Smooth muscle cell (in vitro differentiated cells): ENCODE data around the gene RNF123. TPM values are rescaled to one million over a fixed set of nuclear protein-coding genes. Genes with fewer than 3 reads are reported as not detected.

Experiments
- DNase-seq: peaks from one replicate; lab custom pipeline; 2025; ENCODE audit not compliant: unreplicated experiment; lab: John Stamatoyannopoulos, UW
- H2AFZ ChIP-seq: fragments of 200-600 bp; sonication (generic); 2 replicates; pipeline ENCODE4 v1.6.0; 2016; ENCODE audit warnings: antibody characterized with exemption, low read depth, mild to moderate bottlenecking
- H3F3A ChIP-seq: fragments of 200-600 bp; sonication (generic); 2 replicates; pipeline ENCODE4 v1.6.0; 2017; ENCODE audit warnings: antibody characterized with exemption, low read depth
- H3K27ac ChIP-seq: fragments of 200-600 bp; sonication (generic); 2 replicates; pipeline ENCODE4 v1.5.1; 2016; ENCODE audit warnings: low read depth, mild to moderate bottlenecking
- H3K27me3 ChIP-seq: fragments of 200-600 bp; sonication (generic); 2 replicates; pipeline ENCODE4 v1.6.1; 2016; ENCODE audit warnings: low read depth, mild to moderate bottlenecking
- H3K36me3 ChIP-seq: fragments of 200-600 bp; sonication (generic); 2 replicates; pipeline ENCODE4 v1.5.1; 2016; ENCODE audit warnings: low read depth
- H3K4me1 ChIP-seq: fragments of 200-600 bp; sonication (generic); 2 replicates; pipeline ENCODE4 v1.5.1; 2016; ENCODE audit warnings: low read depth
- H3K4me2 ChIP-seq: fragments of 200-600 bp; sonication (generic); 2 replicates; pipeline ENCODE4 v1.6.0; 2016; ENCODE audit warnings: mild to moderate bottlenecking
- H3K4me3 ChIP-seq: fragments of 200-600 bp; sonication (generic); 2 replicates; pipeline ENCODE4 v1.5.1; 2016; ENCODE audit warnings: mild to moderate bottlenecking
- H3K79me2 ChIP-seq: fragments of 200-600 bp; sonication (generic); 2 replicates; pipeline ENCODE4 v1.6.0; 2016; ENCODE audit warnings: low read depth, mild to moderate bottlenecking
- H3K9ac ChIP-seq: fragments of 200-600 bp; sonication (generic); 2 replicates; pipeline ENCODE4 v1.6.0; 2016; ENCODE audit warnings: low read depth
- H3K9me3 ChIP-seq: fragments of 200-600 bp; sonication (generic); replicated peaks from 2 replicates; pipeline ENCODE4 v1.5.1; 2016; ENCODE audit warnings: low read depth
- H4K20me1 ChIP-seq: fragments of 200-600 bp; sonication (generic); 2 replicates; pipeline ENCODE4 v1.6.0; 2016; ENCODE audit warnings: low read depth
- WGBS: methylation state at CpG from one replicate; pipeline ENCODE4 v1.1.7; 2016; ENCODE audit warnings: low lambda C conversion rate; 5-methylcytosine and 5-hydroxymethylcytosine counted together
- polyA plus RNA-seq: library from polyadenylated mRNA; unstranded; fragments of >200 nt; fragmentation: Nextera tagmentation; extraction: Ambion mirVana; gene quantifications from 2 replicates; pipeline ENCODE4 v1.2.1, GENCODE V29; 2016
- total RNA-seq: library from RNA; depleted of rRNA; stranded (reverse); fragments of >200 nt; gene quantifications from 2 replicates; pipeline ENCODE4 v1.2.3, GENCODE V29; 2014
- TF ChIP-seq, protein P1 (sequence below): fragments of 200-600 bp; sonication (generic); IDR thresholded peaks from 2 replicates; pipeline ENCODE4 v1.5.1; 2017; ENCODE audit warnings: borderline replicate concordance, mild to moderate bottlenecking, antibody characterized with exemption; ENCODE audit not compliant: insufficient read depth, poor library complexity, severe bottlenecking

Gene RNF123
- total and polyA plus RNA-seq, 2 experiments from 2014 or later, result 15.8 to 23.9 TPM

DNA sequence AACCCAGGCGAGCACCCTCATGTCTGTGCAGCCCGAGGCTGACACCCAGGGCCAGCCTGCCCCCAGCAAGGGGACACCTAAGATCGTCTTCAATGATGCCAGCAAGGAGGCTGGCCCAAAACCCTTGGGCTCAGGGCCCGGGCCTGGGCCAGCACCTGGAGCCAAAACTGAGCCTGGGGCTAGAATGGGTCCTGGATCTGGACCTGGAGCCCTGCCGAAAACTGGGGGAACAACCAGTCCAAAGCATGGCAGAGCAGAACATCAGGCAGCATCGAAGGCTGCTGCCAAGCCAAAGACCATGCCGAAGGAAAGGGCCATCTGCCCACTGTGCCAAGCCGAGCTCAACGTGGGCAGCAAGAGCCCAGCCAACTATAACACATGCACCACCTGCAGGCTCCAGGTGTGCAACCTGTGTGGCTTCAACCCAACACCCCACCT lies 46.6 kb upstream of the RNF123 start:
- DNase-seq, result no peak
- Histone ChIP-seq H4K20me1 (no peaks in the 10 kb centered on the region), H3K4me2 (no peak overlapping the region), H2AFZ (no peak overlapping the region), H3K36me3 (no peaks in the 10 kb centered on the region), H3K27me3 (no peaks in the 10 kb centered on the region), H3K4me3 (no peak overlapping the region), H3K9me3 (no peaks in the 10 kb centered on the region), H3K79me2 (no peaks in the 10 kb centered on the region), H3K4me1 (no peaks in the 10 kb centered on the region), H3F3A (no peaks in the 10 kb centered on the region), H3K27ac (no peak overlapping the region), H3K9ac (no peak overlapping the region)
- 85% methylated on average over 9 of the region's 9 CpGs for WGBS
- TF ChIP-seq, protein P1, sequence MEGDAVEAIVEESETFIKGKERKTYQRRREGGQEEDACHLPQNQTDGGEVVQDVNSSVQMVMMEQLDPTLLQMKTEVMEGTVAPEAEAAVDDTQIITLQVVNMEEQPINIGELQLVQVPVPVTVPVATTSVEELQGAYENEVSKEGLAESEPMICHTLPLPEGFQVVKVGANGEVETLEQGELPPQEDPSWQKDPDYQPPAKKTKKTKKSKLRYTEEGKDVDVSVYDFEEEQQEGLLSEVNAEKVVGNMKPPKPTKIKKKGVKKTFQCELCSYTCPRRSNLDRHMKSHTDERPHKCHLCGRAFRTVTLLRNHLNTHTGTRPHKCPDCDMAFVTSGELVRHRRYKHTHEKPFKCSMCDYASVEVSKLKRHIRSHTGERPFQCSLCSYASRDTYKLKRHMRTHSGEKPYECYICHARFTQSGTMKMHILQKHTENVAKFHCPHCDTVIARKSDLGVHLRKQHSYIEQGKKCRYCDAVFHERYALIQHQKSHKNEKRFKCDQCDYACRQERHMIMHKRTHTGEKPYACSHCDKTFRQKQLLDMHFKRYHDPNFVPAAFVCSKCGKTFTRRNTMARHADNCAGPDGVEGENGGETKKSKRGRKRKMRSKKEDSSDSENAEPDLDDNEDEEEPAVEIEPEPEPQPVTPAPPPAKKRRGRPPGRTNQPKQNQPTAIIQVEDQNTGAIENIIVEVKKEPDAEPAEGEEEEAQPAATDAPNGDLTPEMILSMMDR, result no peak

DNA sequence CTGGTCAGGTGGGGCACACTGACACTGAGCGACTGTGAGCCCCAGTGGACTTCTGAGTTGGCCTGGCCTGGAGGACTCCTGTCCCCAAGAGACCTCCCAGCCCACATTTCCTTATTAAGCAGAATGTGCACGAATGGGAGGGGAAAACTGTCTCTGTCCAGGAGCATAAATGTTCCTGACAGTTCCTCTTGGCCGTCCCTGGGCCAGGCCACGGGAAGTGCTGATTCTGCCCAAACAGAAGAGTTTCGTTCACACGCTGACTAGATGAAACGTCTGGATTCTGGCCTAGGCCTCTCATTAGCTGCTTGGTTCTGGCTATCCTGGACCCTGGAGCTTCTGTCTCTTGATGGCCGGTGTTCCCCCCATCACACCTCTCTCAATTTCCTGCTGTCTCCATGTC lies 44.7 kb upstream of the RNF123 start:
- Histone ChIP-seq H3K27me3 (no peaks in the 10 kb centered on the region), H3K4me2 (no peak overlapping the region), H3F3A (no peaks in the 10 kb centered on the region), H3K4me3 (no peak overlapping the region), H3K4me1 (no peaks in the 10 kb centered on the region), H3K36me3 (no peaks in the 10 kb centered on the region), H3K9me3 (no peaks in the 10 kb centered on the region), H3K9ac (no peak overlapping the region), H2AFZ (no peak overlapping the region), H3K79me2 (no peaks in the 10 kb centered on the region), H3K27ac (no peak overlapping the region), H4K20me1 (no peaks in the 10 kb centered on the region)
- no peak for DNase-seq
- WGBS, result 92% methylated on average over 8 of the region's 8 CpGs
- TF ChIP-seq, protein P1, result no peak

DNA sequence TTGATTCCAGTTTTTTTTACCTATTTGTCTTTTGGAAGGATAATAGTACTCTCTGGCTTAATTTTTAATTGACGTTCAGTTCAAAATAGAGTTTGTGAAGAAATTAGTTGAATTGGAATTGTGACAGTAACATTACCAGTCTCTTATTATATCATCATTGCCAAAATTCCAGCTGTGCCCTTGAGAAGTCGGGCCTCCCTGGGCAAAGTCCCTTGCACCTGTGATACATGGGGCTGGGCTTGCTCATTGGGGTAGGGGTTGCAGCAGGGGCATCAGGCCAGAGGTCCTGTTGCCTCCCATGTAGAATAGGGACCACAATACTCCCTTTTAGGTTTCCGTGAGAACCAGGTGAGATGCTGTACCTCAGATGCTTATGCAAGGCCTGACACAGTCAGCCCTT lies 43.1 kb upstream of the RNF123 start:
- Histone ChIP-seq H3K9ac (no peak overlapping the region), H3K27me3 (no peaks in the 10 kb centered on the region), H3K4me2 (no peak overlapping the region), H3K4me3 (no peak overlapping the region), H3K79me2 (no peaks in the 10 kb centered on the region), H3K4me1 (no peaks in the 10 kb centered on the region), H3K27ac (no peak overlapping the region), H3F3A (no peaks in the 10 kb centered on the region), H3K36me3 (no peaks in the 10 kb centered on the region), H3K9me3 (no peaks in the 10 kb centered on the region), H4K20me1 (no peaks in the 10 kb centered on the region), H2AFZ (no peak overlapping the region)
- no peak for DNase-seq
- TF ChIP-seq, protein P1, result no peak
- 95% methylated on average over 3 of the region's 3 CpGs for WGBS

DNA sequence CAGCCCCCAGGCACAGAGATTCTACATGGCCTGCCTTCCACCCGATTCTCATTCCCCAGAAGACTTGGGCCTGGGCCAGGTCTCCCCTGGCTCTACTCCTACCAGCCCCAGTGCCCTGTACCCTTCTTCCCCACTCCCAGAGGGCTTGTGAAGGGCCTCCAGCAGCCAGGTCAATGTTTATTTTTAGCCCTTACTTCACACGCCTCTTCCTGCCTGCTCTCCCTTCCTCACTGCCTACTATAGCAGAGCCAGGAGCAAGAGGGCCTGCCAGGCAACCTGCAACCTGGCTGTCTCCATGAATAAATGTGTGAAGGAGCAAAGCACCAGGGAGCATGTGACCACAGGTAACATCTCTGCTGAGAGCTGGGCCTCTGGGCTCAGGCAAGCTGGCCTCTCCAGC lies 41.6 kb upstream of the RNF123 start:
- Histone ChIP-seq H3K9ac (no peak overlapping the region), H3K27me3 (no peaks in the 10 kb centered on the region), H3K4me2 (no peak overlapping the region), H3K4me1 (no peaks in the 10 kb centered on the region), H3K27ac (no peak overlapping the region), H2AFZ (no peak overlapping the region), H3K9me3 (no peaks in the 10 kb centered on the region), H3K79me2 (no peaks in the 10 kb centered on the region), H3K4me3 (no peak overlapping the region), H3F3A (no peaks in the 10 kb centered on the region), H3K36me3 (no peaks in the 10 kb centered on the region), H4K20me1 (no peaks in the 10 kb centered on the region)
- DNase-seq, result no peak
- TF ChIP-seq, protein P1, result no peak
- 73% methylated on average over 2 of the region's 2 CpGs for WGBS
